ENCODE results near the gene FRAS1. TPM values are rescaled to one million over a fixed set of nuclear protein-coding genes. Genes with fewer than 3 reads are reported as not detected.
"Not testable (repeated sequence)": the region's sequence is repeated elsewhere in the genome, so short reads cannot be mapped to it uniquely, and the experiment has no call there.

Gene FRAS1
- total and polyA plus RNA-seq, 9 donors: 0.16 to 5.3 (median 1.4) TPM

DNA sequence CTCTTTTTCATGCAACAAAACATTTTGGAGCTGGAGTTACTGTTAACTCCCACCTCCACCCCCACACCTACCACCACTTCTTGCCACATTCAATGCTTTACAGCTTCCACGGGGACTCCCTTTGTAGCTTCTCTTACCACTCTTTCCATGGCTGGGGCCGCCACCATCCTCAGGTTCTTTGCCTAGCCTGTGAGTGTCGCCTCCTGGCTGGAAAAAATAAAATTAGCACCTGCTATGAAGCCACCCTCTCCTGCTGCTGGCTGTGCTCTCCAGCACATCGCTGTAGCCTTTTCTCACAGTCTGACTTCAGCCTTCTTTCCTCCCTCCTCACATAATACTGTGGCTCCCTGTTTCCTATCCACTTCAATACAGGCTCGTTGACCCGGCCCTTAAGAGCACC is 114.4 kb downstream of the FRAS1 start:
- intact Hi-C loops (cut with DNase I): no loop called here
- DNase-seq: no peak
- no peaks in the 10 kb centered on the region for H3K27me3 ChIP-seq
- H3K4me3 ChIP-seq: no peak overlapping the region
- no peaks in the 10 kb centered on the region for H3K36me3 ChIP-seq
- no peaks in the 10 kb centered on the region for H3K4me1 ChIP-seq (ENCODE audit: insufficient read depth)
- 86 to 93% (median 90%) methylated on average over 6 of the region's 6 CpGs for WGBS, 3 donors
- no peak overlapping the region for H3K27ac ChIP-seq
- TF ChIP-seq POLR2A (IDR thresholded peaks at IDR 0.05) (no peak), EP300 (IDR thresholded peaks at IDR 0.05) (no peak)
- TF ChIP-seq, protein P1, sequence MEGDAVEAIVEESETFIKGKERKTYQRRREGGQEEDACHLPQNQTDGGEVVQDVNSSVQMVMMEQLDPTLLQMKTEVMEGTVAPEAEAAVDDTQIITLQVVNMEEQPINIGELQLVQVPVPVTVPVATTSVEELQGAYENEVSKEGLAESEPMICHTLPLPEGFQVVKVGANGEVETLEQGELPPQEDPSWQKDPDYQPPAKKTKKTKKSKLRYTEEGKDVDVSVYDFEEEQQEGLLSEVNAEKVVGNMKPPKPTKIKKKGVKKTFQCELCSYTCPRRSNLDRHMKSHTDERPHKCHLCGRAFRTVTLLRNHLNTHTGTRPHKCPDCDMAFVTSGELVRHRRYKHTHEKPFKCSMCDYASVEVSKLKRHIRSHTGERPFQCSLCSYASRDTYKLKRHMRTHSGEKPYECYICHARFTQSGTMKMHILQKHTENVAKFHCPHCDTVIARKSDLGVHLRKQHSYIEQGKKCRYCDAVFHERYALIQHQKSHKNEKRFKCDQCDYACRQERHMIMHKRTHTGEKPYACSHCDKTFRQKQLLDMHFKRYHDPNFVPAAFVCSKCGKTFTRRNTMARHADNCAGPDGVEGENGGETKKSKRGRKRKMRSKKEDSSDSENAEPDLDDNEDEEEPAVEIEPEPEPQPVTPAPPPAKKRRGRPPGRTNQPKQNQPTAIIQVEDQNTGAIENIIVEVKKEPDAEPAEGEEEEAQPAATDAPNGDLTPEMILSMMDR (IDR thresholded peaks at IDR 0.05): no peak
- no peaks in the 10 kb centered on the region for H3K9me3 ChIP-seq

DNA sequence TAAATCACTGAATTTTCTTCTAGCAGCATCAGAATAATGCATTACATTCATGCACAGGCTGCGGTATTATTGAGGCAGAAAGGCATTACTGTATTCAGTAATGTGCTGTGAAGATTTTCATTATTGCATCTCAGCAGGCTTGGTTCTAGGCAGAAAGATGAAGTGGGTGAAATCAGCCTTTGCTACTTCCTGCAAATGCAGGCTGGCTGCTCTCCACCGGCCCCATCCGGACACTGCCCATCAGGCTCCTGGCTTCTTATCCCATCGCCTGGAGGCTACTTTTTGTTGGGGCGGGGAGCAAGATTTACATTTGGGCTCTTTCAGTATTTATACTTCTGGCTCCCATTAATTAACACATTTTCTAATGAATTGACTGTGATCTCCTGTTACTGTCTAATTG is 117.8 kb downstream of the FRAS1 start:
- no peaks in the 10 kb centered on the region for H3K9me3 ChIP-seq
- no peak overlapping the region for H3K4me3 ChIP-seq
- H3K27ac ChIP-seq: no peak overlapping the region
- no peak for TF ChIP-seq POLR2A (IDR thresholded peaks at IDR 0.05)
- WGBS, 3 donors: 74 to 84% (median 80%) methylated on average over 5 of the region's 5 CpGs
- H3K27me3 ChIP-seq: no peaks in the 10 kb centered on the region
- H3K4me1 ChIP-seq (ENCODE audit: insufficient read depth): no peaks in the 10 kb centered on the region
- no peak for DNase-seq
- intact Hi-C loops (cut with DNase I): no loop called here
- H3K36me3 ChIP-seq: no peaks in the 10 kb centered on the region

DNA sequence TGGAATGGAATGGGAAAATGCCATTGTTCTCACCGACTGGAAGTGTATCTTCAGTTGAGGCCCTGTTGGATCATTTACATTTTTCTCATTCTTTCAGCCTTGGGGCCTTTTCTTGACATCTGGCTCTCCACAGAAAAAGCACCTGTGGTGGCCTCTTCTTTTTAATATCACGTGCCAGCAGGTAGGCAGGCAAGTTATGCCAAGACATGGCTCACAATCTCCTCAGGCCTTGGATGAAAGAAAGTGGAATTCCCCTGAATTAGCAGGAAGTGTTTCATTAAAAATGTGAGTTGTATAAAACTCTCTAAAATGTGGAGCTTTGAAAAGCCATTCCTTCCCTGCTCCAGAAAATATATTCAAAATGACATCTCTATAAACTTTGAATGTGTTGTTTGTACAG is 122.1 kb downstream of the FRAS1 start:
- no peak overlapping the region for H3K4me3 ChIP-seq
- TF ChIP-seq EP300 (IDR thresholded peaks at IDR 0.05) (no peak), POLR2A (IDR thresholded peaks at IDR 0.05) (no peak)
- TF ChIP-seq, protein P1 (IDR thresholded peaks at IDR 0.05): no peak
- H3K4me1 ChIP-seq (ENCODE audit: insufficient read depth): no peaks in the 10 kb centered on the region
- no peaks in the 10 kb centered on the region for H3K9me3 ChIP-seq
- WGBS, 3 donors: 59 to 67% (median 59%) methylated on average over 2 of the region's 2 CpGs
- no peak overlapping the region for H3K27ac ChIP-seq
- no peak for DNase-seq
- H3K27me3 ChIP-seq: no peaks in the 10 kb centered on the region
- intact Hi-C loops (cut with DNase I): no loop called here
- no peaks in the 10 kb centered on the region for H3K36me3 ChIP-seq

DNA sequence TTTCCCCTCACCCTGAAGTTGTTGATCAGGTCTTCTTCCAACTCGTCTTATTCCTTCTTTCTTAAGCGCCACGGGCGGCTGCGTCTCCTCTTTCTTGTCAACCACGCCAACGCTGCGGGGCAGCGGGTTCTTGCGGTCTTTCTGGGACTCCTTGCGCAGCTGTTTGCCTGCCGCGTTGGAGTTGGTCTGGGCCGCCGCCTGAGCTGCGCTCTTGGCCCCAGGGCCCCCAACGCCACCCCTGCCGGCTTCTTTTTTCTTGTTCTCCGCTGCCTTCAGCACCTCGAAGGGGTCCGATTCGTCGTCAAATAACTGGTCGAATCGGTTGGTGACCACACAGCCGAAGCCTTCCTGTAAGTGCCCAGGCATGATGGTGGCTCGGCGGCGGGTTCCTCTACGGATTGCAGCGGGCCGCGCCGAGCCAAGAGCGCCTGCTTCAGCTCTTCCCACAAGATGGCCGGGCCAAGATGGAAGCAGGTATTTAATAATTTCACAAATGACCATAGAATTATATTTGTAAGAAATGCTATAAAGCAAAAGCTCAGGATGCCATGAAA is 124.6 kb downstream of the FRAS1 start:
- DNase-seq; H3K27me3 ChIP-seq; H3K4me3 ChIP-seq; intact Hi-C loops (cut with DNase I); H3K4me1 ChIP-seq (ENCODE audit: insufficient read depth); H3K9me3 ChIP-seq; H3K36me3 ChIP-seq; H3K27ac ChIP-seq: not testable (repeated sequence)
- 97 to 99% (median 98%) methylated on average over 36 of the region's 36 CpGs for WGBS, 3 donors

DNA sequence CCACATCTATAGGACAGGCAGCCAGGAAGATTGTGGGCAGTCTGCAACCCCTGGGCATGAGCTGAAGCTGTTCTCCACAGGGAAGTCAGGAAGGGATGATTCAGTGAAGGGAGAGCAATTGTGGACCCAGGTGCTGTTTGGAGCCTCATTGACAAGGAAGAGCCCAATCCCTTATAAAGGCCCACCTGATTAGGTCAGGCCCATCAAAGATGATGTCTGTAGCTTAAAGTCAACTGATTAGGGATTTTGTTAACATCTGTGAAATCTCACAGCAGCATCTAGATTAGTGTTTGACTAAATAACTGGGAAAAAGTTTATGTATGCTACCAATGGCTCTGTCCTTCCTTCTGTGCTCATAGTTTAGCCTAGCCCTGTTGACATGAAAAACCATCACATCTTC is 127.5 kb downstream of the FRAS1 start:
- TF ChIP-seq POLR2A (IDR thresholded peaks at IDR 0.05): no peak
- no peak for TF ChIP-seq EP300 (IDR thresholded peaks at IDR 0.05)
- TF ChIP-seq, protein P1 (IDR thresholded peaks at IDR 0.05): no peak
- H3K4me3 ChIP-seq: no peak overlapping the region
- H3K9me3 ChIP-seq: no peaks in the 10 kb centered on the region
- no peak for DNase-seq
- H3K36me3 ChIP-seq: no peaks in the 10 kb centered on the region
- H3K27ac ChIP-seq: no peak overlapping the region
- no peaks in the 10 kb centered on the region for H3K27me3 ChIP-seq
- no peaks in the 10 kb centered on the region for H3K4me1 ChIP-seq (ENCODE audit: insufficient read depth)
- intact Hi-C loops (cut with DNase I): no loop called here

All from ovary (tissue), 9 donors.